ENCODE measurements around the gene TNFSF13. TPM values are rescaled to one million over a fixed set of nuclear protein-coding genes. Genes with fewer than 3 reads are reported as not detected.

The TNFSF13 gene
- total RNA-seq, 2 donors from 2014 or later: 11.9 to 18.8 TPM

DNA sequence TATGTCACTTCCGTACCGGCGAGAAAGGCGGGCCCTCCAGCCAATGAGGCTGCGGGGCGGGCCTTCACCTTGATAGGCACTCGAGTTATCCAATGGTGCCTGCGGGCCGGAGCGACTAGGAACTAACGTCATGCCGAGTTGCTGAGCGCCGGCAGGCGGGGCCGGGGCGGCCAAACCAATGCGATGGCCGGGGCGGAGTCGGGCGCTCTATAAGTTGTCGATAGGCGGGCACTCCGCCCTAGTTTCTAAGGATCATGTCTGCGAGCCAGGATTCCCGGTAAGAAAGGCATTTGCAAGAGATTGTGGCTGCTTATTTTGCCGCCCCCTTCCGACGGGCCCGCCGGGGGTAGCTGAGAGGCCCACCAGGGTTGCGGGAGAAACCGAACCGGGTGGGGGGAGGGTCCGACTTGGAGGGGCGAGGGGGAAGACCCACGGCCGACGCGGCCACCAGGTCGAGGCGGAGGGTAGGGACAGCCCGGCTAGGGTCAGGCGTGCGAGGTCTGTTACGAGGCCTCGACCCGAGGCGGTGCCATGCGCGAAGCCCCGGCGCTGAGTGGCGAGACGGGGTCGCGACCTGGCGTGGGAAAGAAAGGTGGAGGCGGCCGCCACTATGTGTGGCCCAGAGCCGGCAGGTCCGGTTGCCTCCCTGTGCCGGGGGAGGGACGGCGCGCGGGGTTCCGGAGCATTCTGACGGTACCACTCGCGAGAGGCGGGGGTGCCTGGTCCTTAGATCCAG, 14.2 kb downstream of the TNFSF13 start:
- 0 to 1% methylated on average over 25 to 72 of the region's 73 CpGs for WGBS, 2 donors
- Histone ChIP-seq H3K27me3 (no peaks in the 10 kb centered on the region), H3K4me3 (peak overlapping the region; percentile 88 to 98), H3K36me3 (replicated peaks in 1 of 2; ENCODE audit: insufficient read depth in 1 of 2, low read depth in 2 of 2) (peaks cover 31 to 35% of the 10 kb centered on the region in 2 donors), H3K27ac (peak overlapping the region; percentile 90 to 99 (median 98)), H3K9me3 (no peaks in the 10 kb centered on the region), H3K4me1 (peaks cover 29% of the 10 kb centered on the region)
- intact Hi-C loops (cut with DNase I): no loop called here
- ATAC-seq (peak; percentile 93), DNase-seq (peak; percentile 100)
- TF ChIP-seq, protein P1, sequence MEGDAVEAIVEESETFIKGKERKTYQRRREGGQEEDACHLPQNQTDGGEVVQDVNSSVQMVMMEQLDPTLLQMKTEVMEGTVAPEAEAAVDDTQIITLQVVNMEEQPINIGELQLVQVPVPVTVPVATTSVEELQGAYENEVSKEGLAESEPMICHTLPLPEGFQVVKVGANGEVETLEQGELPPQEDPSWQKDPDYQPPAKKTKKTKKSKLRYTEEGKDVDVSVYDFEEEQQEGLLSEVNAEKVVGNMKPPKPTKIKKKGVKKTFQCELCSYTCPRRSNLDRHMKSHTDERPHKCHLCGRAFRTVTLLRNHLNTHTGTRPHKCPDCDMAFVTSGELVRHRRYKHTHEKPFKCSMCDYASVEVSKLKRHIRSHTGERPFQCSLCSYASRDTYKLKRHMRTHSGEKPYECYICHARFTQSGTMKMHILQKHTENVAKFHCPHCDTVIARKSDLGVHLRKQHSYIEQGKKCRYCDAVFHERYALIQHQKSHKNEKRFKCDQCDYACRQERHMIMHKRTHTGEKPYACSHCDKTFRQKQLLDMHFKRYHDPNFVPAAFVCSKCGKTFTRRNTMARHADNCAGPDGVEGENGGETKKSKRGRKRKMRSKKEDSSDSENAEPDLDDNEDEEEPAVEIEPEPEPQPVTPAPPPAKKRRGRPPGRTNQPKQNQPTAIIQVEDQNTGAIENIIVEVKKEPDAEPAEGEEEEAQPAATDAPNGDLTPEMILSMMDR (IDR thresholded peaks at IDR 0.05): peak in 1 of 7 experiments; percentile 23
- TF ChIP-seq POLR2A (IDR thresholded peaks at IDR 0.05): peak; percentile 98 to 100 (median 100)

DNA sequence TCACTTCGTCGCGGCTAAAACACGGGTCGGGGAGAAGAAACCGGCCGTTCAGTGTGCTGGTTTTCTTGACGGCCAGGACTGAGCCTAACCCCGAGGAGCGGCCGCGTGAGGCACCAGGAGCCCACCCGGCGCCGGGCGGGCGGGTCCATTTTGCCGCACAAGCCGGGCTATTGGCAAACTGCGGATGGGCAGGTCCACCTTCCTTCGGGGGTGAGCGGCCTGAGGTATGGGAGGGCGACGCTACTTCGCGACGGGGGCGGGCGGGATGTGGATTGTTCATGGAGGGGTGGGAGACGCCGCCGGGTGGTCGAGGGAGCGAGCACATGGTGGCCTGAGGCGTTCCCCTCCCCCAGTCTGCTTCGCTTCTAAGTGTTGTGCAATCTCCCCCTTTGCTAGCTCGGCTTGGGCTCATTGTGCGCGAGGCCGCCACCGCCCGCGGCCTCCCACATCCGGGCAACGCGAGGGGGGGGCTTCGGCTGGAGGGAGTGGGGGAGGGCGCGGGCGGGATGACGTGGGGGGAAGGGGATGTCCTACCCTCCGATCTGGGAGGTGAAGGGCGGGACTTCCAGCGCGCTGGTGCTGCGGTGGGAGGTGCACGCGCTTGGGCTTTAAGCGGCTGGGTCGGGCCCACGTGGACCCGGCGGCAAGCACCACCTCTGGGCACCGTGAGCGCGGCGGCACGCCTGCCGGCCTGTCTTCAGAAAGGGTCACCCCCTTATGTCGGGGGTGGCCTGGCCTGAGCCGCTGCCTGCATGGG, 15.0 kb downstream of the TNFSF13 start:
- Histone ChIP-seq H3K9me3 (no peaks in the 10 kb centered on the region), H3K4me3 (peak overlapping the region; percentile 88 to 98), H3K27ac (peak overlapping the region; percentile 90 to 99 (median 98)), H3K4me1 (peaks cover 29% of the 10 kb centered on the region), H3K27me3 (no peaks in the 10 kb centered on the region), H3K36me3 (replicated peaks in 1 of 2; ENCODE audit: insufficient read depth in 1 of 2, low read depth in 2 of 2) (peaks cover 37 to 41% of the 10 kb centered on the region in 2 donors)
- TF ChIP-seq, protein P1 (IDR thresholded peaks at IDR 0.05): no peak
- no peak for TF ChIP-seq POLR2A (IDR thresholded peaks at IDR 0.05)
- intact Hi-C loops (cut with DNase I): no loop called here
- ATAC-seq (peak; percentile 60), DNase-seq (peak; percentile 85 to 92 (median 88))
- 1% methylated on average over 21 to 65 of the region's 71 CpGs for WGBS, 2 donors

DNA sequence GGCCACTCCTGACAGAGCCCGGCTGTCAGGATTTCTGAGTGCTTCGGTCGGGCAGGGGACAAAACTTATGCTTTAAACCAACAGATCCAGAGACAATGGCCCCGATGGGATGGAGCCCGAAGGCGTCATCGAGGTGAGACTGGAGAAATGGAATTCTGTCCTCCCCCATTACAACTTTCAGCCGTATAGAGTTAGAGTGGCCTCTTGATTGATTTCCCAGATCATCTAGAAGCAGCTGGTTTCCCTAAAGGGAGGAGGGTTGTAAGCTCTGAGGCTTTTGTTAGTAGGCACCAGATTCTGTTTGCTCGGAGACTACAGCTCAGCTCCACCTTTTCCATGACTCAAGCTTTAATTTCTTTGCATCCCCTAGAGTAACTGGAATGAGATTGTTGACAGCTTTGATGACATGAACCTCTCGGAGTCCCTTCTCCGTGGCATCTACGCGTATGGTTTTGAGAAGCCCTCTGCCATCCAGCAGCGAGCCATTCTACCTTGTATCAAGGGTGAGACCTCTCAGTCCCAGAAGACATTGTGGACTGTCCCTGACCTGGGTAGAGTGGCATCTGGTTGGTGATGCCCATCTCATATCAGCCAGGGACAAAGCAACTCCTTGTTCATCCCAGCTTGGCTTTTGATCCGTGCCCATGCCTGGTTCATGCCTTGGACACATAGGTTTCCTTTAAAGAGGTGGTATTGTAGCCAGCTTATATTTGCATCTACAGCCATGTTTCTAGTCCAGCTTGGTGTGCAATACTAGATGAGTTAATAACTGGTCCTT, 15.8 kb downstream of the TNFSF13 start:
- intact Hi-C loops (cut with DNase I): no loop called here
- peak overlapping the region; percentile 90 to 99 (median 98) for H3K27ac ChIP-seq
- no peak for ATAC-seq

DNA sequence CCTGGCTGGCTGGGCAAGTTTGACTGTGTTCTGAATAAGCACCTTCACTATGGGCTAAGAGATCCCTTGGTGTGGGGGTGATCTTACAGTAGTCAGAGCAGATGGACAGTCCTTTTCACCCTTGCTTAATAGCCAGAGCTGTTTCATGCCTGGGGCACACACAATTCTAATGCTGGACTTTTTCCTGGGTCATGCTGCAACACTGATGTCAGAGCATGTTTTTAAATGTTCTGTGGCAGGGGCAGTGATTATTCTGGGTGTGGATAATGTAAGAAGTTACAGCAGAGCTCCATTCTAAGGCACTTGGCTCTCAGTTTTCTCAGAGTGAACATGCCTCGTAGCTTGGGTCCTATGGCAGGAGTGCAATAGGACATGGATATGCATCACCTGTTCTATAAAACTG, 16.9 kb downstream of the TNFSF13 start:
- no peak for DNase-seq
- H3K27me3 ChIP-seq: no peaks in the 10 kb centered on the region
- 74% methylated on average over 1 of the region's 1 CpG; no CpG with 5 or more reads in 1 of the 2 donors for WGBS, 2 donors
- H3K27ac ChIP-seq: peak overlapping the region in 2 of 4 donors; percentile 97 to 99
- no peak overlapping the region for H3K4me3 ChIP-seq
- no peak for ATAC-seq
- peaks cover 48% of the 10 kb centered on the region for H3K4me1 ChIP-seq
- no peak for TF ChIP-seq POLR2A (IDR thresholded peaks at IDR 0.05)
- TF ChIP-seq, protein P1 (IDR thresholded peaks at IDR 0.05): no peak
- no peaks in the 10 kb centered on the region for H3K9me3 ChIP-seq
- intact Hi-C loops (cut with DNase I): no loop called here
- peaks cover 36 to 37% of the 10 kb centered on the region in 2 donors for H3K36me3 ChIP-seq (replicated peaks in 1 of 2; ENCODE audit: insufficient read depth in 1 of 2, low read depth in 2 of 2)

More for the DNA sequence above, 15.8 kb downstream of the TNFSF13 start:
- no peak for TF ChIP-seq POLR2A (IDR thresholded peaks at IDR 0.05)
- TF ChIP-seq, protein P1 (IDR thresholded peaks at IDR 0.05): no peak
- peak overlapping the region; percentile 88 to 98 for H3K4me3 ChIP-seq
- H3K36me3 ChIP-seq (replicated peaks in 1 of 2; ENCODE audit: insufficient read depth in 1 of 2, low read depth in 2 of 2): peaks cover 37 to 39% of the 10 kb centered on the region in 2 donors
- H3K9me3 ChIP-seq: no peaks in the 10 kb centered on the region
- no peak for DNase-seq
- peaks cover 38% of the 10 kb centered on the region for H3K4me1 ChIP-seq
- 18 to 23% methylated on average over 14 to 15 of the region's 15 CpGs for WGBS, 2 donors
- no peaks in the 10 kb centered on the region for H3K27me3 ChIP-seq
